Mesothelial cell of epicardium (in vitro differentiated cells): ENCODE measurements around the gene BAD. TPM values are rescaled to one million over a fixed set of nuclear protein-coding genes. Genes with fewer than 3 reads are reported as not detected.

ENCODE experiments used
- DNase-seq, 2 experiments: peaks; one replicate each; pipeline ENCODE4 v3.0.0; 2021; ENCODE audit warnings: low spot score in 2 of 2; ENCODE audit not compliant: unreplicated experiment in 2 of 2
- H3K27ac Mint-ChIP-seq: 2 replicates; pipeline ENCODE4 v1.8.0; 2021; ENCODE audit warnings: mixed read lengths
- H3K27me3 Mint-ChIP-seq: 2 replicates; pipeline ENCODE4 v1.8.0; 2021; ENCODE audit warnings: low read depth, mixed read lengths
- H3K36me3 Mint-ChIP-seq: 2 replicates; pipeline ENCODE4 v1.8.0; 2021; ENCODE audit warnings: mixed read lengths
- H3K4me1 Mint-ChIP-seq: 2 replicates; pipeline ENCODE4 v1.8.0; 2021; ENCODE audit warnings: mixed read lengths
- H3K4me3 Mint-ChIP-seq: 2 replicates; pipeline ENCODE4 v1.8.0; 2021; ENCODE audit warnings: mild to moderate bottlenecking, moderate library complexity, mixed read lengths
- H3K9me3 Mint-ChIP-seq: 2 replicates; pipeline ENCODE4 v1.8.0; 2021; ENCODE audit warnings: mixed read lengths
- CTCF ChIP-seq: fragments of 200-600 bp; sonication (generic); IDR thresholded peaks from one replicate; pipeline ENCODE4 v1.5.0; 2021; ENCODE audit warnings: antibody characterized with exemption; ENCODE audit not compliant: unreplicated experiment
- total RNA-seq: library from RNA; stranded (reverse); gene quantifications from 3 replicates; pipeline ENCODE4 v1.2.1, GENCODE V29; 2021

BAD gene
- total RNA-seq, 1 donor from 2014 or later = 50.2 TPM

- no peak overlapping the region for H3K27ac Mint-ChIP-seq
Observed at GRCh38 chr11:64278576-64279190, 5.8 kb downstream of the BAD start.

GRCh38 chr11:64276653-64277431 is 7.6 kb downstream of the BAD start:
- Mint-ChIP-seq H3K9me3 (no peaks in the 10 kb centered on the region), H3K36me3 (peaks cover 8% of the 10 kb centered on the region), H3K4me1 (peaks cover 3% of the 10 kb centered on the region), H3K27ac (no peak overlapping the region), H3K4me3 (no peak overlapping the region), H3K27me3 (no peaks in the 10 kb centered on the region)
- DNase-seq = no peak
- no peak for TF ChIP-seq CTCF

More at GRCh38 chr11:64278576-64279190, 5.8 kb downstream of the BAD start:
- TF ChIP-seq CTCF = no peak
- DNase-seq = no peak
- Mint-ChIP-seq H3K27me3 (no peaks in the 10 kb centered on the region), H3K4me1 (peaks cover 2% of the 10 kb centered on the region), H3K4me3 (no peak overlapping the region), H3K9me3 (no peaks in the 10 kb centered on the region), H3K36me3 (peaks cover 11% of the 10 kb centered on the region)

GRCh38 chr11:64275841-64276240 is 8.6 kb downstream of the BAD start:
- no peak for DNase-seq
- Mint-ChIP-seq H3K9me3 (no peaks in the 10 kb centered on the region), H3K27ac (no peak overlapping the region), H3K4me3 (no peak overlapping the region), H3K36me3 (peaks cover 3% of the 10 kb centered on the region), H3K4me1 (peaks cover 4% of the 10 kb centered on the region), H3K27me3 (no peaks in the 10 kb centered on the region)
- no peak for TF ChIP-seq CTCF

GRCh38 chr11:64275031-64275800 is 9.2 kb downstream of the BAD start:
- no peaks in the 10 kb centered on the region for H3K27me3 Mint-ChIP-seq
- TF ChIP-seq CTCF = no peak
- peaks cover 3% of the 10 kb centered on the region for H3K36me3 Mint-ChIP-seq
- H3K4me1 Mint-ChIP-seq = peaks cover 4% of the 10 kb centered on the region
- no peak overlapping the region for H3K4me3 Mint-ChIP-seq
- H3K9me3 Mint-ChIP-seq = no peaks in the 10 kb centered on the region
- no peak for DNase-seq
- H3K27ac Mint-ChIP-seq = no peak overlapping the region

GRCh38 chr11:64269540-64270220 is 14.8 kb downstream of the BAD start:
- H3K27ac Mint-ChIP-seq = peak overlapping the region; percentile 100
- no peak for TF ChIP-seq CTCF
- peak; percentile 91 to 97 for DNase-seq
- no peaks in the 10 kb centered on the region for H3K9me3 Mint-ChIP-seq
- no peaks in the 10 kb centered on the region for H3K27me3 Mint-ChIP-seq
- peaks cover 5% of the 10 kb centered on the region for H3K36me3 Mint-ChIP-seq
- peak overlapping the region; percentile 96 for H3K4me3 Mint-ChIP-seq
- peaks cover 17% of the 10 kb centered on the region for H3K4me1 Mint-ChIP-seq
